Mammary epithelial cell (primary cell): Measurements from ENCODE around the gene NDUFC1.

Source experiments
- EZH2 ChIP-seq: IDR thresholded peaks from 2 replicates; pipeline ENCODE4 v1.6.1; 2012; ENCODE audit warnings: low read length, inconsistent platforms, borderline replicate concordance
- TF ChIP-seq, protein P1 (sequence below), 2 donors: IDR thresholded peaks in 1 of 2; conservative IDR thresholded peaks in 1 of 2; 2 replicates each; pipeline ENCODE4 v1.5.1; 2011 to 2012; ENCODE audit warnings: inconsistent platforms in 2 of 2, low read length in 2 of 2, mild to moderate bottlenecking in 2 of 2, control low read depth in 1 of 2, low read depth in 1 of 2; ENCODE audit not compliant: insufficient read depth in 1 of 2; ENCODE audit errors: extremely low read depth in 1 of 2

DNA sequence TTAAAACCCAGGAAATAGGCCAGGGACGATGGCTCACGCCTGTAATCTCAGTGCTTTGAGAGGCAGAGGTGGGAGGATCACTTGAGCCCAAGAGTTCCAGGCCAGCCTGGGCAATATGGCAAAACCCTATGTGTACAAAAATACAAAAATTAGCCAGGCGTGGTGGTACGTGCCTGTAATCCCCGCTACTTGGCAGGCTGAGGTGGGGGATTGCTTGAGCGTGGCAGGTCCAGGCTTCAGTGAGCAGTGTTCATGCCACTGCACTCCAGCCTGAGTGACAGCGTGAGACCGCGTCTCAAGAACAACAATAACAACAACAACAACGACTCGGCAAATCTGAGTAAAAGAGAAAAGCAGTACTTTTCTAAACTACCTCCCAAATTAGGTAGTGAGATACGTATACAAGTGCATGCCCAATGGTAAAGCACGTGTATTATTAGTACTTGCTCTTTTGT lies 13.0 kb upstream of the NDUFC1 start:
- TF ChIP-seq, protein P1, sequence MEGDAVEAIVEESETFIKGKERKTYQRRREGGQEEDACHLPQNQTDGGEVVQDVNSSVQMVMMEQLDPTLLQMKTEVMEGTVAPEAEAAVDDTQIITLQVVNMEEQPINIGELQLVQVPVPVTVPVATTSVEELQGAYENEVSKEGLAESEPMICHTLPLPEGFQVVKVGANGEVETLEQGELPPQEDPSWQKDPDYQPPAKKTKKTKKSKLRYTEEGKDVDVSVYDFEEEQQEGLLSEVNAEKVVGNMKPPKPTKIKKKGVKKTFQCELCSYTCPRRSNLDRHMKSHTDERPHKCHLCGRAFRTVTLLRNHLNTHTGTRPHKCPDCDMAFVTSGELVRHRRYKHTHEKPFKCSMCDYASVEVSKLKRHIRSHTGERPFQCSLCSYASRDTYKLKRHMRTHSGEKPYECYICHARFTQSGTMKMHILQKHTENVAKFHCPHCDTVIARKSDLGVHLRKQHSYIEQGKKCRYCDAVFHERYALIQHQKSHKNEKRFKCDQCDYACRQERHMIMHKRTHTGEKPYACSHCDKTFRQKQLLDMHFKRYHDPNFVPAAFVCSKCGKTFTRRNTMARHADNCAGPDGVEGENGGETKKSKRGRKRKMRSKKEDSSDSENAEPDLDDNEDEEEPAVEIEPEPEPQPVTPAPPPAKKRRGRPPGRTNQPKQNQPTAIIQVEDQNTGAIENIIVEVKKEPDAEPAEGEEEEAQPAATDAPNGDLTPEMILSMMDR (conservative IDR thresholded peaks at IDR 0.05 in 1 of 2, IDR thresholded peaks at IDR 0.05 in 1 of 2; ENCODE audit: extremely low read depth in 1 of 2, insufficient read depth in 1 of 2, low read depth in 1 of 2, low read length in 2 of 2), result no peak
- no peak for TF ChIP-seq EZH2
